Measurements from ENCODE around the gene LSAMP.

LSAMP gene

GRCh38 chr3:116263842-116264545, 181.3 kb downstream of the LSAMP start:
- Histone ChIP-seq H4K91ac (ENCODE audit: low read length) (no peak overlapping the region), H4K8ac (ENCODE audit: low read length) (no peak overlapping the region), H3K27ac (ENCODE audit: low read length, poor library complexity, severe bottlenecking) (no peak overlapping the region), H3K23ac (ENCODE audit: low read length in 2 of 2) (no peak overlapping the region), H2BK12ac (ENCODE audit: low read length in 2 of 2) (no peak overlapping the region), H3K4me3 (ENCODE audit: insufficient read depth in 1 of 2, low read depth in 1 of 2, low read length in 2 of 2) (no peak overlapping the region), H2AK5ac (ENCODE audit: low read length, severe bottlenecking) (no peak overlapping the region), H3K9ac (ENCODE audit: low read length) (no peak overlapping the region), H2BK5ac (ENCODE audit: low read depth, low read length, poor library complexity, severe bottlenecking) (no peak overlapping the region), H2BK120ac (ENCODE audit: low read depth, low read length) (no peak overlapping the region), H3K14ac (ENCODE audit: low read length in 2 of 2) (no peak overlapping the region), H3K4ac (ENCODE audit: low read depth in 1 of 2, low read length in 2 of 2) (no peak overlapping the region), H2BK15ac (ENCODE audit: low read depth, poor library complexity, severe bottlenecking) (no peak overlapping the region), H3K4me1 (ENCODE audit: control insufficient read depth, insufficient read depth, low read depth, low read length) (no peaks in the 10 kb centered on the region), H3K4me2 (ENCODE audit: low read length, poor library complexity, severe bottlenecking) (no peak overlapping the region), H3K36me3 (ENCODE audit: control insufficient read depth in 1 of 2, insufficient read depth in 2 of 2, low read depth in 1 of 2, low read length in 2 of 2) (no peaks in the 10 kb centered on the region), H3K27me3 (ENCODE audit: control insufficient read depth in 1 of 2, insufficient read depth in 1 of 2, low read length in 2 of 2) (no peaks in the 10 kb centered on the region), H3K18ac (ENCODE audit: low read depth in 1 of 2, low read length in 2 of 2) (no peak overlapping the region), H2AFZ (ENCODE audit: low read depth, low read length) (no peak overlapping the region), H3K79me1 (replicated peaks; ENCODE audit: low read length, poor library complexity, severe bottlenecking) (peaks cover 8% of the 10 kb centered on the region), H3K9me3 (ENCODE audit: control insufficient read depth, low read length) (no peaks in the 10 kb centered on the region)
- DNase-seq, result peak; percentile 21
- 60% methylated on average over 5 of the region's 5 CpGs for WGBS

- H3K4me2 ChIP-seq (ENCODE audit: low read length, poor library complexity, severe bottlenecking), result no peak overlapping the region
- H2BK5ac ChIP-seq (ENCODE audit: low read depth, low read length, poor library complexity, severe bottlenecking), result no peak overlapping the region
- no peak overlapping the region for H3K9ac ChIP-seq (ENCODE audit: low read length)
- no peaks in the 10 kb centered on the region for H3K36me3 ChIP-seq (ENCODE audit: control insufficient read depth in 1 of 2, insufficient read depth in 2 of 2, low read depth in 1 of 2, low read length in 2 of 2)
- H3K18ac ChIP-seq (ENCODE audit: low read depth in 1 of 2, low read length in 2 of 2), result no peak overlapping the region
- no peak overlapping the region for H3K4ac ChIP-seq (ENCODE audit: low read depth in 1 of 2, low read length in 2 of 2)
- H2BK15ac ChIP-seq (ENCODE audit: low read depth, poor library complexity, severe bottlenecking), result no peak overlapping the region
- no peak overlapping the region for H4K8ac ChIP-seq (ENCODE audit: low read length)
- H2AFZ ChIP-seq (ENCODE audit: low read depth, low read length), result no peak overlapping the region
- H3K23ac ChIP-seq (ENCODE audit: low read length in 2 of 2), result no peak overlapping the region
- H2BK12ac ChIP-seq (ENCODE audit: low read length in 2 of 2), result no peak overlapping the region
- H3K9me3 ChIP-seq (ENCODE audit: control insufficient read depth, low read length), result no peaks in the 10 kb centered on the region
- H3K27me3 ChIP-seq (ENCODE audit: control insufficient read depth in 1 of 2, insufficient read depth in 1 of 2, low read length in 2 of 2), result no peaks in the 10 kb centered on the region
- no peak overlapping the region for H2AK5ac ChIP-seq (ENCODE audit: low read length, severe bottlenecking)
- H3K4me3 ChIP-seq (ENCODE audit: insufficient read depth in 1 of 2, low read depth in 1 of 2, low read length in 2 of 2), result no peak overlapping the region
- no peak overlapping the region for H4K91ac ChIP-seq (ENCODE audit: low read length)
- no peak overlapping the region for H3K27ac ChIP-seq (ENCODE audit: low read length, poor library complexity, severe bottlenecking)
- peaks cover 6% of the 10 kb centered on the region for H3K79me1 ChIP-seq (replicated peaks; ENCODE audit: low read length, poor library complexity, severe bottlenecking)
- H2BK120ac ChIP-seq (ENCODE audit: low read depth, low read length), result no peak overlapping the region
- H3K14ac ChIP-seq (ENCODE audit: low read length in 2 of 2), result no peak overlapping the region
- DNase-seq, result no peak
- H3K4me1 ChIP-seq (ENCODE audit: control insufficient read depth, insufficient read depth, low read depth, low read length), result peaks cover 2% of the 10 kb centered on the region
- WGBS, result 94% methylated on average over 2 of the region's 2 CpGs
Observed at GRCh38 chr3:116260491-116260890, 184.8 kb downstream of the LSAMP start.

- no peak overlapping the region for H3K14ac ChIP-seq (ENCODE audit: low read length in 2 of 2)
- DNase-seq, result no peak
- H3K9me3 ChIP-seq (ENCODE audit: control insufficient read depth, low read length), result no peaks in the 10 kb centered on the region
- no peak overlapping the region for H3K23ac ChIP-seq (ENCODE audit: low read length in 2 of 2)
- H2AFZ ChIP-seq (ENCODE audit: low read depth, low read length), result no peak overlapping the region
- H3K4me1 ChIP-seq (ENCODE audit: control insufficient read depth, insufficient read depth, low read depth, low read length), result peaks cover 2% of the 10 kb centered on the region
- H3K4ac ChIP-seq (ENCODE audit: low read depth in 1 of 2, low read length in 2 of 2), result no peak overlapping the region
- H3K27me3 ChIP-seq (ENCODE audit: control insufficient read depth in 1 of 2, insufficient read depth in 1 of 2, low read length in 2 of 2), result no peaks in the 10 kb centered on the region
- no peak overlapping the region for H3K18ac ChIP-seq (ENCODE audit: low read depth in 1 of 2, low read length in 2 of 2)
- H2BK120ac ChIP-seq (ENCODE audit: low read depth, low read length), result no peak overlapping the region
- H2AK5ac ChIP-seq (ENCODE audit: low read length, severe bottlenecking), result no peak overlapping the region
- H3K4me2 ChIP-seq (ENCODE audit: low read length, poor library complexity, severe bottlenecking), result no peak overlapping the region
- peaks cover 6% of the 10 kb centered on the region for H3K79me1 ChIP-seq (replicated peaks; ENCODE audit: low read length, poor library complexity, severe bottlenecking)
- H3K36me3 ChIP-seq (ENCODE audit: control insufficient read depth in 1 of 2, insufficient read depth in 2 of 2, low read depth in 1 of 2, low read length in 2 of 2), result no peaks in the 10 kb centered on the region
- H4K8ac ChIP-seq (ENCODE audit: low read length), result no peak overlapping the region
- H3K4me3 ChIP-seq (ENCODE audit: insufficient read depth in 1 of 2, low read depth in 1 of 2, low read length in 2 of 2), result no peak overlapping the region
- no peak overlapping the region for H3K9ac ChIP-seq (ENCODE audit: low read length)
- H2BK5ac ChIP-seq (ENCODE audit: low read depth, low read length, poor library complexity, severe bottlenecking), result no peak overlapping the region
- H4K91ac ChIP-seq (ENCODE audit: low read length), result no peak overlapping the region
- no peak overlapping the region for H3K27ac ChIP-seq (ENCODE audit: low read length, poor library complexity, severe bottlenecking)
- H2BK12ac ChIP-seq (ENCODE audit: low read length in 2 of 2), result no peak overlapping the region
- no peak overlapping the region for H2BK15ac ChIP-seq (ENCODE audit: low read depth, poor library complexity, severe bottlenecking)
Observed at GRCh38 chr3:116259984-116260383, 185.3 kb downstream of the LSAMP start.

- H2BK12ac ChIP-seq (ENCODE audit: low read length in 2 of 2), result no peak overlapping the region
- no peak overlapping the region for H2BK15ac ChIP-seq (ENCODE audit: low read depth, poor library complexity, severe bottlenecking)
- no peak overlapping the region for H4K91ac ChIP-seq (ENCODE audit: low read length)
- no peak overlapping the region for H3K14ac ChIP-seq (ENCODE audit: low read length in 2 of 2)
- 77% methylated on average over 3 of the region's 4 CpGs for WGBS
- no peak overlapping the region for H3K23ac ChIP-seq (ENCODE audit: low read length in 2 of 2)
- H3K18ac ChIP-seq (ENCODE audit: low read depth in 1 of 2, low read length in 2 of 2), result no peak overlapping the region
- H2BK5ac ChIP-seq (ENCODE audit: low read depth, low read length, poor library complexity, severe bottlenecking), result no peak overlapping the region
- peak overlapping the region; percentile 72 for H3K27ac ChIP-seq (ENCODE audit: low read length, poor library complexity, severe bottlenecking)
- peak overlapping the region in 1 of 2 experiments; percentile 3 for H3K4me3 ChIP-seq (ENCODE audit: insufficient read depth in 1 of 2, low read depth in 1 of 2, low read length in 2 of 2)
- no peaks in the 10 kb centered on the region for H3K9me3 ChIP-seq (ENCODE audit: control insufficient read depth, low read length)
- no peak overlapping the region for H2AK5ac ChIP-seq (ENCODE audit: low read length, severe bottlenecking)
- H3K9ac ChIP-seq (ENCODE audit: low read length), result peak overlapping the region; percentile 69
- H3K4me1 ChIP-seq (ENCODE audit: control insufficient read depth, insufficient read depth, low read depth, low read length), result peaks cover 2% of the 10 kb centered on the region
- H4K8ac ChIP-seq (ENCODE audit: low read length), result no peak overlapping the region
- peak overlapping the region; percentile 23 for H3K4me2 ChIP-seq (ENCODE audit: low read length, poor library complexity, severe bottlenecking)
- no peaks in the 10 kb centered on the region for H3K36me3 ChIP-seq (ENCODE audit: control insufficient read depth in 1 of 2, insufficient read depth in 2 of 2, low read depth in 1 of 2, low read length in 2 of 2)
- no peaks in the 10 kb centered on the region for H3K27me3 ChIP-seq (ENCODE audit: control insufficient read depth in 1 of 2, insufficient read depth in 1 of 2, low read length in 2 of 2)
- H3K79me1 ChIP-seq (replicated peaks; ENCODE audit: low read length, poor library complexity, severe bottlenecking), result peaks cover 10% of the 10 kb centered on the region
- H2BK120ac ChIP-seq (ENCODE audit: low read depth, low read length), result no peak overlapping the region
- H2AFZ ChIP-seq (ENCODE audit: low read depth, low read length), result no peak overlapping the region
- no peak overlapping the region for H3K4ac ChIP-seq (ENCODE audit: low read depth in 1 of 2, low read length in 2 of 2)
- no peak for DNase-seq
Observed at GRCh38 chr3:116256843-116257485, 188.3 kb downstream of the LSAMP start.

Measured in mesenchymal stem cell (in vitro differentiated cells and primary cell).